OCI-LY1 (cell line): Measurements from ENCODE around the gene RTRAF.

ENCODE experiments used
- EZH2 ChIP-seq: fragments of 200-600 bp; sonication (generic), shearing (Covaris generic); IDR thresholded peaks from 2 replicates; pipeline ENCODE4 v1.8.0; 2017; ENCODE audit warnings: borderline replicate concordance, mixed run types, mild to moderate bottlenecking, antibody characterized with exemption, low read length, moderate library complexity, mixed read lengths
- TF ChIP-seq, protein P1 (sequence below): fragments of 200-600 bp; sonication (generic), shearing (Covaris generic); IDR thresholded peaks from 2 replicates; pipeline ENCODE4 v1.5.1; 2017; ENCODE audit warnings: mild to moderate bottlenecking, antibody characterized with exemption, low read length, moderate library complexity, mixed read lengths

DNA sequence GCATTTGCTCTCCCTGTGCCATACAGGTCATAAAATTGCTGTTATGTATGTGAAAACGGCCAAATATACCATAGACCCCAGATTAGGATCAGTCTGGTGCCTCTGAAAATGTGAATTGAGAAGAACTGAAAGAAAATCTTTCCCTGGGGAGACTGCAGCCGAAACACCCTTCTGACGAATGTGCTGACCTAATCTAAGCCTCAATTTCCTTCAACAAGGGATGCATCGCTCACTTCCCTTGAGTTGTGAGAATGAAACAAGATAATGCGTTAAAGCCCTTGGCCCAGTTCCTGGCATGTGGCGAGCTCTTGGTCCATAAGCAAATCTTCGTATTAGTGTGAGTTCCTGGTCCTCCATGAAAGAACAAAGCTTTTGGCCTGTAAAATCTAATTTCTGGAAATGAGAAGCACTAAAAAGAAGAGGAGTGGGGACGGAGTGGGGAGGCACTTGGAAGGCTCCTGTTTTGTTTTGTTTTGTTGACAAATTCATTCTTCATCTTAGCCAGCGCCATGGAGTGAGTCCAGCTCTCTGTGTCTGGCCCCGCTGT is 49.5 kb upstream of the RTRAF start:
- TF ChIP-seq, protein P1, sequence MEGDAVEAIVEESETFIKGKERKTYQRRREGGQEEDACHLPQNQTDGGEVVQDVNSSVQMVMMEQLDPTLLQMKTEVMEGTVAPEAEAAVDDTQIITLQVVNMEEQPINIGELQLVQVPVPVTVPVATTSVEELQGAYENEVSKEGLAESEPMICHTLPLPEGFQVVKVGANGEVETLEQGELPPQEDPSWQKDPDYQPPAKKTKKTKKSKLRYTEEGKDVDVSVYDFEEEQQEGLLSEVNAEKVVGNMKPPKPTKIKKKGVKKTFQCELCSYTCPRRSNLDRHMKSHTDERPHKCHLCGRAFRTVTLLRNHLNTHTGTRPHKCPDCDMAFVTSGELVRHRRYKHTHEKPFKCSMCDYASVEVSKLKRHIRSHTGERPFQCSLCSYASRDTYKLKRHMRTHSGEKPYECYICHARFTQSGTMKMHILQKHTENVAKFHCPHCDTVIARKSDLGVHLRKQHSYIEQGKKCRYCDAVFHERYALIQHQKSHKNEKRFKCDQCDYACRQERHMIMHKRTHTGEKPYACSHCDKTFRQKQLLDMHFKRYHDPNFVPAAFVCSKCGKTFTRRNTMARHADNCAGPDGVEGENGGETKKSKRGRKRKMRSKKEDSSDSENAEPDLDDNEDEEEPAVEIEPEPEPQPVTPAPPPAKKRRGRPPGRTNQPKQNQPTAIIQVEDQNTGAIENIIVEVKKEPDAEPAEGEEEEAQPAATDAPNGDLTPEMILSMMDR, result no peak
- TF ChIP-seq EZH2, result no peak
